Adrenal gland (tissue), 5 donors: Measurements from ENCODE around the gene SEC14L5.
"Not testable (repeated sequence)": the region's sequence is repeated elsewhere in the genome, so short reads cannot be mapped to it uniquely, and the experiment has no call there.

Experiments used
- CTCF ChIP-seq, 6 experiments: fragments of 450-650 bp in 4 of 6; fragments of 200-600 bp in 2 of 6; sonication (generic) in 1 of 6; IDR thresholded peaks; 1 replicate in 5 of 6; 2 replicates in 1 of 6; pipeline versions ENCODE4 v1.5.1 to v1.8.0; 2016 to 2021; ENCODE audit warnings: antibody characterized with exemption in 6 of 6, mild to moderate bottlenecking in 2 of 6, moderate library complexity in 1 of 6
- POLR2A ChIP-seq, 2 donors: fragments of 450-650 bp; IDR thresholded peaks; one replicate each; pipeline ENCODE4 v1.6.1; 2017; ENCODE audit warnings: antibody characterized with exemption in 2 of 2, mild to moderate bottlenecking in 2 of 2, moderate library complexity in 1 of 2
- donor health status: DM: no; HTN: no; CAD: no.

DNA sequence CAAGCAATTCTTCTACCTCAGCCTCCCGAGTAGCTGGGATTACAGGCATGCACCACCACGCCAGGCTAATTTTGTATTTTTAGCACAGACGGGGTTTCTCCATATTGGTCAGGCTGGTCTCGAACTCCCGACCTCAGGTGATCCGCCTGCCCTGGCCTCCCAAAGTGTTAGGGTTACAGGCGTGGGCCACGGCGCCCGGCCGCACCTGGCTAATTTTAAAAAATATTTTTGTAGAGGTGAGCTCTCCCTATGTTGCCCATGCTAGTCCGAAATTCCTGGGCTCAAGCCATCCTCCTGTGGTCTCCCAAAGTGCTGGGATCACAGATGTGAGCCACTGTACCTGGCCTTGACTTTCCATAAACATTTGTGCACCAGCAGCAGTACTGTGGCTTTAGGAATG lies 10.1 kb downstream of the SEC14L5 start:
- not testable (repeated sequence) for TF ChIP-seq CTCF, POLR2A (IDR thresholded peaks at IDR 0.05)
